Measurements from ENCODE around the gene IP6K1.

The IP6K1 gene

DNA sequence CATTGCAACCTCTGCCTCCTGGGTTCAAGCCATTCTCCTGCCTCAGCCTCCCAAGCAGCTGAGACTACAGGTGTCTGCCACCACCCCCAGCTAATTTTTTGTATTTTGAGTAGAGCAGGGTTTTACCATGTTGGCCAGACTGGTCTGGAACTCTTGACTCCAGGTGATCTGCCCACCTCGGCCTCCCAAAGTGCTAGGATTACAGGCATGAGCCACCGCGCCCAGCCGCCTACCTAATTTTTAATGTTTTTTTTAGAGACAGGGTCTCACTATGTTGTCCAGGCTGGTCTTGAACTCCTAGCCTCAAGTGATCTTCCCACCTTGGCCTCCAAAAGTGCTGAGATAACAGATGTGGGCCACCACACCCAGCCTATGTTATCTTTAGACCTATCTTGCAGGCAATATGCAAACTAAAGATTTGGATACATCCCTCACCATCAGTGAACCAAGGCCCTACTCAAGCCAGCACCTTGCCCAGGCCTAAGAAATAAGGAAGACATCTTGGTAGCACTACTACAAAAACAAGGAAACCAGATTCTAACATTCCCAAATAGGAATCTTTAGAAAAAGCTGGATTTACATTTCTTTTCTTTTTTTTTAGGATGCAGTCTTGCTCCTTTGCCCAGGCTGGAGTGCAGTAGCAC lies 56.3 kb downstream of the IP6K1 start:
- H3K36me3 ChIP-seq (ENCODE audit: control insufficient read depth in 2 of 2, insufficient read depth in 1 of 2, low read length in 2 of 2): peaks cover 15 to 90% of the 10 kb centered on the region in 2 experiments; a peak in 2 of 3 replicates
- H3K4me3 ChIP-seq (ENCODE audit: low read depth, low read length): no peak overlapping the region
- ChIA-PET POLR2A (no interaction called here), CTCF (interaction anchor here (0.9 kb wide), 1 partner anchor 29 kb away, joined by 4 read pairs; no protein-coding TSS in a partner anchor)
- H3K27ac ChIP-seq (ENCODE audit: extremely low read depth, low read depth, low read length): no peak overlapping the region
- H3K9me3 ChIP-seq (ENCODE audit: control insufficient read depth, insufficient read depth, low read depth, low read length): no peaks in the 10 kb centered on the region
- no peaks in the 10 kb centered on the region for H3K4me1 ChIP-seq (ENCODE audit: control insufficient read depth, insufficient read depth, low read length)
- TF ChIP-seq MYNN (tag by site-specific recombination; IDR thresholded peaks at IDR 0.05; ENCODE audit: borderline replicate concordance): no peak
- TF ChIP-seq ZNF302 (tag by site-specific recombination; IDR thresholded peaks at IDR 0.05; ENCODE audit: low read depth): no peak
- no peak for TF ChIP-seq SETDB1 (IDR thresholded peaks at IDR 0.05; ENCODE audit: insufficient read length, low read length)
- no peak for TF ChIP-seq KLF7 (tag by site-specific recombination; IDR thresholded peaks at IDR 0.05; ENCODE audit: borderline replicate concordance)
- TF ChIP-seq ZNF157 (tag by site-specific recombination; IDR thresholded peaks at IDR 0.05): no peak

DNA sequence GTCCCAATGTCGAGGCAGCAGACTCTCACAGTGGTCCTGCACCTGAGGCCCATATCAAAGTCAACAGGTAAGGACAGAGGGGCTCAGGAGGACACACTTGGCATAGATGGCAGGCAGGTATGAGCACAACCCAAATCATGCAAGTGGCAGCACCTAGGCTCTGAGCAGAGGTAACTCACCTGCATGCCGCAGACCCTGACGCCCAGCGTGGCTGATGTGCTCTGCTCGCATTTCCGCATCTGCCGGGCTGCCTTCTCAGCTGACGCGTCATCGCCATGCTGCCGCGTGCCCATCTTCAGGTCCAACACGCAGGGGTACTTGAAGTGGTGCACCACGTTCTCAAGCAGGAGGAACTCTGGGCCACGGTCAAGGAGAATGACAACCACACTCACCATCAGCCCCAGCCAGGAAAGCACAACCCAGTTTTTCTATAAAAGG lies 58.4 kb downstream of the IP6K1 start:
- peaks cover 10 to 76% of the 10 kb centered on the region in 2 experiments; a peak in 2 of 3 replicates for H3K36me3 ChIP-seq (ENCODE audit: control insufficient read depth in 2 of 2, insufficient read depth in 1 of 2, low read length in 2 of 2)
- no peaks in the 10 kb centered on the region for H3K9me3 ChIP-seq (ENCODE audit: control insufficient read depth, insufficient read depth, low read depth, low read length)
- no peaks in the 10 kb centered on the region for H3K4me1 ChIP-seq (ENCODE audit: control insufficient read depth, insufficient read depth, low read length)
- POLR2A ChIA-PET: no interaction called here
- no peak overlapping the region for H3K4me3 ChIP-seq (ENCODE audit: low read depth, low read length)
- no peak overlapping the region for H3K27ac ChIP-seq (ENCODE audit: extremely low read depth, low read depth, low read length)
- CTCF ChIA-PET: no interaction called here
- TF ChIP-seq ZEB2 (tag by site-specific recombination; IDR thresholded peaks at IDR 0.05) (no peak), ZBTB21 (tag by site-specific recombination; IDR thresholded peaks at IDR 0.05) (no peak), ZFHX2 (tag by site-specific recombination; conservative IDR thresholded peaks at IDR 0.05) (no peak), ZNF623 (tag by site-specific recombination; IDR thresholded peaks at IDR 0.05) (no peak), ZNF473 (tag by site-specific recombination; IDR thresholded peaks at IDR 0.05) (no peak), ZNF529 (tag by site-specific recombination; IDR thresholded peaks at IDR 0.05; ENCODE audit: insufficient replicate concordance) (no peak), ZNF530 (tag by site-specific recombination; IDR thresholded peaks at IDR 0.05; ENCODE audit: low read depth) (no peak)
- TF ChIP-seq, protein P1, sequence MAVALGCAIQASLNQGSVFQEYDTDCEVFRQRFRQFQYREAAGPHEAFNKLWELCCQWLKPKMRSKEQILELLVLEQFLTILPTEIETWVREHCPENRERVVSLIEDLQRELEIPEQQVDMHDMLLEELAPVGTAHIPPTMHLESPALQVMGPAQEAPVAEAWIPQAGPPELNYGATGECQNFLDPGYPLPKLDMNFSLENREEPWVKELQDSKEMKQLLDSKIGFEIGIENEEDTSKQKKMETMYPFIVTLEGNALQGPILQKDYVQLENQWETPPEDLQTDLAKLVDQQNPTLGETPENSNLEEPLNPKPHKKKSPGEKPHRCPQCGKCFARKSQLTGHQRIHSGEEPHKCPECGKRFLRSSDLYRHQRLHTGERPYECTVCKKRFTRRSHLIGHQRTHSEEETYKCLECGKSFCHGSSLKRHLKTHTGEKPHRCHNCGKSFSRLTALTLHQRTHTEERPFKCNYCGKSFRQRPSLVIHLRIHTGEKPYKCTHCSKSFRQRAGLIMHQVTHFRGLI (tag by site-specific recombination; IDR thresholded peaks at IDR 0.05): no peak

DNA sequence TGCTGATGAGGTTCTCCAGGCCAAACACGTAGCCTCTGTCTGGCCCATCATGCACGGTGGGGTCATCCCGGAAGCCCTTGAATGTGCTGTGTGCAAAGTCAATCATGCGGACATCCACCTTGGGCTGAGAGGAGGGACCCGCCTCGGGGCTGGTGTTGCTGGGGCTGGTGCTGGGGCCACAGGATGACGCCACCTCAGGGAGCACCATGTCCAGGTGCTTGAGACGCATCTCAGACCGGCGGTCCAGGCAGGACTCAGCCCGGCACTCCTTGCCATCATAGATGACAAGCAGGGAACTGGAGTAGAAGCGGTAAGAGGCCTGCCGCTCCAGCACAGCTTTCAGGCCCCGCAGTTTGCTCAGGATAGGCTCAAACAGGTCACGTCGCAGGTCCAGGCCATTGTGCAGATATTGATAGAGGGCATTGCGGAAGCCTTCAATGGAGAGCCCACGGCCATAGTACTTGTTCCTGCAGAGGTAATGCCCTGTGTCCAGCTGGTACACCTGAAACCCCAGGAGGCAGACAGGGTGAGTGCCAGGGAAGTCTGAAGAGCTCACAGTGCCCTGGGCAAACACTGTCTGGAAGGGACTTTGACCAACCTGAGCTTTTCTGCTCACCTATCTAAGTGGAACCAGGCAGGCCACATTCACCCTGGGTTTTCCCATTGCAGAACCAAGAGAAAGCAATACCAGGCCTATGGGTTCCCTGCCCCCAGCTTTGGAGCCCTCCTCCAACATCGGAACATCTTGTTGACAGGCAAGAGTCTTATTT lies 59.0 kb downstream of the IP6K1 start:
- Histone ChIP-seq H3K4me1 (ENCODE audit: control insufficient read depth, insufficient read depth, low read length) (no peaks in the 10 kb centered on the region), H3K9me3 (ENCODE audit: control insufficient read depth, insufficient read depth, low read depth, low read length) (no peaks in the 10 kb centered on the region), H3K27ac (ENCODE audit: extremely low read depth, low read depth, low read length) (no peak overlapping the region), H3K4me3 (ENCODE audit: low read depth, low read length) (no peak overlapping the region), H3K36me3 (ENCODE audit: control insufficient read depth in 2 of 2, insufficient read depth in 1 of 2, low read length in 2 of 2) (peaks cover 10 to 76% of the 10 kb centered on the region in 2 experiments; a peak in 2 of 3 replicates)
- CTCF ChIA-PET: no interaction called here
- POLR2A ChIA-PET: no interaction called here
- TF ChIP-seq ZNF560 (tag by site-specific recombination; IDR thresholded peaks at IDR 0.05; ENCODE audit: borderline replicate concordance): no peak
- TF ChIP-seq ZNF701 (tag by site-specific recombination; IDR thresholded peaks at IDR 0.05): no peak
- TF ChIP-seq, protein P2, sequence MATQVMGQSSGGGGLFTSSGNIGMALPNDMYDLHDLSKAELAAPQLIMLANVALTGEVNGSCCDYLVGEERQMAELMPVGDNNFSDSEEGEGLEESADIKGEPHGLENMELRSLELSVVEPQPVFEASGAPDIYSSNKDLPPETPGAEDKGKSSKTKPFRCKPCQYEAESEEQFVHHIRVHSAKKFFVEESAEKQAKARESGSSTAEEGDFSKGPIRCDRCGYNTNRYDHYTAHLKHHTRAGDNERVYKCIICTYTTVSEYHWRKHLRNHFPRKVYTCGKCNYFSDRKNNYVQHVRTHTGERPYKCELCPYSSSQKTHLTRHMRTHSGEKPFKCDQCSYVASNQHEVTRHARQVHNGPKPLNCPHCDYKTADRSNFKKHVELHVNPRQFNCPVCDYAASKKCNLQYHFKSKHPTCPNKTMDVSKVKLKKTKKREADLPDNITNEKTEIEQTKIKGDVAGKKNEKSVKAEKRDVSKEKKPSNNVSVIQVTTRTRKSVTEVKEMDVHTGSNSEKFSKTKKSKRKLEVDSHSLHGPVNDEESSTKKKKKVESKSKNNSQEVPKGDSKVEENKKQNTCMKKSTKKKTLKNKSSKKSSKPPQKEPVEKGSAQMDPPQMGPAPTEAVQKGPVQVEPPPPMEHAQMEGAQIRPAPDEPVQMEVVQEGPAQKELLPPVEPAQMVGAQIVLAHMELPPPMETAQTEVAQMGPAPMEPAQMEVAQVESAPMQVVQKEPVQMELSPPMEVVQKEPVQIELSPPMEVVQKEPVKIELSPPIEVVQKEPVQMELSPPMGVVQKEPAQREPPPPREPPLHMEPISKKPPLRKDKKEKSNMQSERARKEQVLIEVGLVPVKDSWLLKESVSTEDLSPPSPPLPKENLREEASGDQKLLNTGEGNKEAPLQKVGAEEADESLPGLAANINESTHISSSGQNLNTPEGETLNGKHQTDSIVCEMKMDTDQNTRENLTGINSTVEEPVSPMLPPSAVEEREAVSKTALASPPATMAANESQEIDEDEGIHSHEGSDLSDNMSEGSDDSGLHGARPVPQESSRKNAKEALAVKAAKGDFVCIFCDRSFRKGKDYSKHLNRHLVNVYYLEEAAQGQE (tag by site-specific recombination; IDR thresholded peaks at IDR 0.05): no peak
- TF ChIP-seq ZNF19 (tag by site-specific recombination; IDR thresholded peaks at IDR 0.05; ENCODE audit: low read depth): no peak
- TF ChIP-seq, protein P3, sequence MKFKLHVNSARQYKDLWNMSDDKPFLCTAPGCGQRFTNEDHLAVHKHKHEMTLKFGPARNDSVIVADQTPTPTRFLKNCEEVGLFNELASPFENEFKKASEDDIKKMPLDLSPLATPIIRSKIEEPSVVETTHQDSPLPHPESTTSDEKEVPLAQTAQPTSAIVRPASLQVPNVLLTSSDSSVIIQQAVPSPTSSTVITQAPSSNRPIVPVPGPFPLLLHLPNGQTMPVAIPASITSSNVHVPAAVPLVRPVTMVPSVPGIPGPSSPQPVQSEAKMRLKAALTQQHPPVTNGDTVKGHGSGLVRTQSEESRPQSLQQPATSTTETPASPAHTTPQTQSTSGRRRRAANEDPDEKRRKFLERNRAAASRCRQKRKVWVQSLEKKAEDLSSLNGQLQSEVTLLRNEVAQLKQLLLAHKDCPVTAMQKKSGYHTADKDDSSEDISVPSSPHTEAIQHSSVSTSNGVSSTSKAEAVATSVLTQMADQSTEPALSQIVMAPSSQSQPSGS (tag by site-specific recombination; IDR thresholded peaks at IDR 0.05; ENCODE audit: low read depth): no peak
